SU-DHL-6 (cell line): ENCODE results near the gene PRXL2A.

Experiments
- EZH2phosphoT487 ChIP-seq: fragments of 200-600 bp; sonication (generic), shearing (Covaris generic); conservative IDR thresholded peaks from 2 replicates; pipeline ENCODE4 v1.6.1; 2018; ENCODE audit warnings: mild to moderate bottlenecking, antibody characterized with exemption, low read length, moderate library complexity, mixed read lengths
- TF ChIP-seq, protein P1 (sequence below): fragments of 200-600 bp; sonication (generic); IDR thresholded peaks from one replicate; pipeline ENCODE4 v1.5.1; 2017; ENCODE audit warnings: antibody characterized with exemption, mild to moderate bottlenecking, low read length, moderate library complexity; ENCODE audit not compliant: insufficient read depth, poor library complexity, severe bottlenecking

DNA sequence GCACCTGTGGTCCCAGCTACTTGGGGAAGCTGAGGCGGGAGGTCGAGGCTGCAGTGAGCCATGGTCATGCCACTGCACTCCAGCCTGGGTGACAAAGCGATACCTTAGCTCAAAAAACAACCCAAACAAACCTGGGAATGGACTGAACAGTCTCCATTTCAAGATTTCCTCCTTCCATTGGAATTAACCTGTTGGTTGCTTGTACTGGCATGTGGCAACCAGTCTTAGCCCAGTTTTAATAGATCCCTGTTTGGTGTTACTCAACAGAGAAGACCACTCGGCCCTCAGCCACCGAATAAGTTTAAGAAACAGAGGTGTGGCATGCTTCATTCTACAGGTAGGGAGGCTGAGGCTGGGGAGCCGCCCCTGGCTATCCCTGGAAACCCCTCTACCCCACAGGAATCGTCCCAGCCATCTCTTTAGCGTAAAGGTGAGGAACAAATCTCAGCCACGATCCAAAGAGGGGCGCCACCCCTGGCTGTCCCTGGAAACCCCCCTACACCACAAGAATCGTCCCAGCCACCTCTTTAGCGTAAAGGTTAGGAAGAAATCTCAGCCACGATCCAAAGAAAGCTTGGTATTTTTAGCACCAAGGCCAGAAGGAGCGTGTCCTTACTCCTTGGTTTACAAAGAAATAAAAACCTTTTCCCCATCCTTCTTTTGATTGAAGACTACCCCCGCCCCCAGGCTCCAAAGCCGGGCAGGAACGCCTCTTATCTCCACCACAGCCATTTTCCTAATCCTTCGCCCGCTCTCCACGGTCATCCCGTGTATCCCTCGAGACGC, 44.9 kb downstream of the PRXL2A start:
- TF ChIP-seq, protein P1, sequence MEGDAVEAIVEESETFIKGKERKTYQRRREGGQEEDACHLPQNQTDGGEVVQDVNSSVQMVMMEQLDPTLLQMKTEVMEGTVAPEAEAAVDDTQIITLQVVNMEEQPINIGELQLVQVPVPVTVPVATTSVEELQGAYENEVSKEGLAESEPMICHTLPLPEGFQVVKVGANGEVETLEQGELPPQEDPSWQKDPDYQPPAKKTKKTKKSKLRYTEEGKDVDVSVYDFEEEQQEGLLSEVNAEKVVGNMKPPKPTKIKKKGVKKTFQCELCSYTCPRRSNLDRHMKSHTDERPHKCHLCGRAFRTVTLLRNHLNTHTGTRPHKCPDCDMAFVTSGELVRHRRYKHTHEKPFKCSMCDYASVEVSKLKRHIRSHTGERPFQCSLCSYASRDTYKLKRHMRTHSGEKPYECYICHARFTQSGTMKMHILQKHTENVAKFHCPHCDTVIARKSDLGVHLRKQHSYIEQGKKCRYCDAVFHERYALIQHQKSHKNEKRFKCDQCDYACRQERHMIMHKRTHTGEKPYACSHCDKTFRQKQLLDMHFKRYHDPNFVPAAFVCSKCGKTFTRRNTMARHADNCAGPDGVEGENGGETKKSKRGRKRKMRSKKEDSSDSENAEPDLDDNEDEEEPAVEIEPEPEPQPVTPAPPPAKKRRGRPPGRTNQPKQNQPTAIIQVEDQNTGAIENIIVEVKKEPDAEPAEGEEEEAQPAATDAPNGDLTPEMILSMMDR = no peak
- TF ChIP-seq EZH2phosphoT487 = no peak
